Neural crest cell (in vitro differentiated cells): ENCODE results near the gene SMOC2. TPM values are rescaled to one million over a fixed set of nuclear protein-coding genes. Genes with fewer than 3 reads are reported as not detected.

Source experiments
- DNase-seq: peaks from one replicate; pipeline ENCODE4 v3.0.0; 2021; ENCODE audit warnings: low read depth, mixed read lengths, low spot score
- H3K27ac Mint-ChIP-seq: one replicate; pipeline ENCODE4 v1.8.0; 2021; ENCODE audit warnings: mild to moderate bottlenecking, mixed read lengths; ENCODE audit not compliant: unreplicated experiment
- H3K27me3 Mint-ChIP-seq: 2 replicates; pipeline ENCODE4 v1.8.0; 2021; ENCODE audit warnings: low read depth, mild to moderate bottlenecking, mixed read lengths
- H3K36me3 Mint-ChIP-seq: 2 replicates; pipeline ENCODE4 v1.8.0; 2021; ENCODE audit warnings: low read depth, mild to moderate bottlenecking, mixed read lengths
- H3K4me1 Mint-ChIP-seq: 2 replicates; pipeline ENCODE4 v1.8.0; 2021; ENCODE audit warnings: mixed read lengths
- H3K4me3 Mint-ChIP-seq: one replicate; pipeline ENCODE4 v1.8.0; 2021; ENCODE audit warnings: mild to moderate bottlenecking, mixed read lengths
- H3K9me3 Mint-ChIP-seq: 2 replicates; pipeline ENCODE4 v1.8.0; 2021; ENCODE audit warnings: mixed read lengths
- CTCF ChIP-seq: fragments of 200-600 bp; sonication (generic); conservative IDR thresholded peaks from 2 replicates; pipeline ENCODE4 v1.5.0; 2021; ENCODE audit warnings: antibody characterized with exemption, mild to moderate bottlenecking
- total RNA-seq: library from RNA; stranded (reverse); gene quantifications from 2 replicates; pipeline ENCODE4 v1.2.1, GENCODE V29; 2021

Gene SMOC2
- total RNA-seq, 1 donor from 2014 or later: 0.23 TPM

GRCh38 chr6:168634541-168635328 is 193.8 kb downstream of the SMOC2 start:
- no peak for DNase-seq
- Mint-ChIP-seq H3K27ac (no peak overlapping the region), H3K9me3 (peaks cover 3% of the 10 kb centered on the region), H3K4me1 (peaks cover 12% of the 10 kb centered on the region), H3K4me3 (no peak overlapping the region), H3K36me3 (no peaks in the 10 kb centered on the region), H3K27me3 (no peaks in the 10 kb centered on the region)
- TF ChIP-seq CTCF: no peak

GRCh38 chr6:168636147-168637004 is 195.4 kb downstream of the SMOC2 start:
- no peak overlapping the region for H3K27ac Mint-ChIP-seq
- no peaks in the 10 kb centered on the region for H3K27me3 Mint-ChIP-seq
- peaks cover 3% of the 10 kb centered on the region for H3K9me3 Mint-ChIP-seq
- no peaks in the 10 kb centered on the region for H3K36me3 Mint-ChIP-seq
- no peak for TF ChIP-seq CTCF
- H3K4me3 Mint-ChIP-seq: no peak overlapping the region
- peaks cover 12% of the 10 kb centered on the region for H3K4me1 Mint-ChIP-seq
- no peak for DNase-seq

- no peak overlapping the region for H3K27ac Mint-ChIP-seq
- no peaks in the 10 kb centered on the region for H3K27me3 Mint-ChIP-seq
- H3K4me1 Mint-ChIP-seq: peaks cover 12% of the 10 kb centered on the region
- no peak overlapping the region for H3K4me3 Mint-ChIP-seq
- H3K36me3 Mint-ChIP-seq: no peaks in the 10 kb centered on the region
- DNase-seq: no peak
- peaks cover 3% of the 10 kb centered on the region for H3K9me3 Mint-ChIP-seq
- TF ChIP-seq CTCF: no peak
These were observed 196.8 kb downstream of the SMOC2 start for GRCh38 chr6:168637834-168638233.

- no peak for DNase-seq
- no peak for TF ChIP-seq CTCF
- Mint-ChIP-seq H3K27me3 (no peaks in the 10 kb centered on the region), H3K4me3 (no peak overlapping the region), H3K36me3 (no peaks in the 10 kb centered on the region), H3K4me1 (peaks cover 12% of the 10 kb centered on the region), H3K27ac (no peak overlapping the region), H3K9me3 (peaks cover 3% of the 10 kb centered on the region)
These were observed 197.7 kb downstream of the SMOC2 start for GRCh38 chr6:168638468-168639271.

GRCh38 chr6:168640181-168640580 is 199.2 kb downstream of the SMOC2 start:
- no peaks in the 10 kb centered on the region for H3K36me3 Mint-ChIP-seq
- no peaks in the 10 kb centered on the region for H3K9me3 Mint-ChIP-seq
- H3K4me3 Mint-ChIP-seq: no peak overlapping the region
- H3K27me3 Mint-ChIP-seq: no peaks in the 10 kb centered on the region
- no peak overlapping the region for H3K27ac Mint-ChIP-seq
- H3K4me1 Mint-ChIP-seq: peaks cover 12% of the 10 kb centered on the region
- TF ChIP-seq CTCF: no peak
- no peak for DNase-seq
